Measurements from ENCODE around the gene IMMT.

The IMMT gene

DNA sequence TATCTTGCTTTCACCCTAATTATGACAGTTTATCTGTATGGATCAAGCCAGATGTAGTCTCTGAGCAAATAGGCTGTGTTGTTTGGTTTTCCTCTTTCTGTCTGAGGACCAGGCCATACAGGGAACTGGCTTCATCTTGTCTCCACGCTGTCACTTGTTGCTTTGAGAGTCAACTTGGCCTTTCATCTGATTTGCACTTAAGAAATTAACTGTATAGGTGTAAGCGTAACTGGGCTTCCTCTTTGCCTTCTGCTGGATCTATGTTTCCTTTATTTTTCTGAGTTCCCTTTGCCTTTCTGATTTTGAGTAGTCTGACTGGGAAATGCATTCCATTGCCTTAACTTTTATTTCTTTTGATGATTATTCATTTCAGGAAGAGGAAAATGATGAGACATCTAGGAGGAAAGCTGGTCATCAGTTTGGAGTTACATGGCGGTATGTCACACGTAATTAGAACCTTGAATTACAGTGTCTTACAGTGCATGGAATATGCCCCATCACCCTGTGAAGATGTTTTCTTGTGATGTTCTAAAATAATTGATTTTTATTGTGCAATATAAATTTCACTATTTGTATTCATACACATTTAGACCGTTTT, 71.8 kb downstream of the IMMT start:
- no peak for DNase-seq (ENCODE audit: low read depth)
- no peak overlapping the region for H3K4me3 ChIP-seq (ENCODE audit: low read depth, low read length)
- TF ChIP-seq POLR2A (IDR thresholded peaks at IDR 0.05; ENCODE audit: extremely low read depth, insufficient read length), result no peak
- TF ChIP-seq, protein P1, sequence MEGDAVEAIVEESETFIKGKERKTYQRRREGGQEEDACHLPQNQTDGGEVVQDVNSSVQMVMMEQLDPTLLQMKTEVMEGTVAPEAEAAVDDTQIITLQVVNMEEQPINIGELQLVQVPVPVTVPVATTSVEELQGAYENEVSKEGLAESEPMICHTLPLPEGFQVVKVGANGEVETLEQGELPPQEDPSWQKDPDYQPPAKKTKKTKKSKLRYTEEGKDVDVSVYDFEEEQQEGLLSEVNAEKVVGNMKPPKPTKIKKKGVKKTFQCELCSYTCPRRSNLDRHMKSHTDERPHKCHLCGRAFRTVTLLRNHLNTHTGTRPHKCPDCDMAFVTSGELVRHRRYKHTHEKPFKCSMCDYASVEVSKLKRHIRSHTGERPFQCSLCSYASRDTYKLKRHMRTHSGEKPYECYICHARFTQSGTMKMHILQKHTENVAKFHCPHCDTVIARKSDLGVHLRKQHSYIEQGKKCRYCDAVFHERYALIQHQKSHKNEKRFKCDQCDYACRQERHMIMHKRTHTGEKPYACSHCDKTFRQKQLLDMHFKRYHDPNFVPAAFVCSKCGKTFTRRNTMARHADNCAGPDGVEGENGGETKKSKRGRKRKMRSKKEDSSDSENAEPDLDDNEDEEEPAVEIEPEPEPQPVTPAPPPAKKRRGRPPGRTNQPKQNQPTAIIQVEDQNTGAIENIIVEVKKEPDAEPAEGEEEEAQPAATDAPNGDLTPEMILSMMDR (IDR thresholded peaks at IDR 0.05; ENCODE audit: low read depth, low read length), result no peak
- TF ChIP-seq MYC (IDR thresholded peaks at IDR 0.05; ENCODE audit: low read depth, low read length), result no peak
- TF ChIP-seq, protein P2, sequence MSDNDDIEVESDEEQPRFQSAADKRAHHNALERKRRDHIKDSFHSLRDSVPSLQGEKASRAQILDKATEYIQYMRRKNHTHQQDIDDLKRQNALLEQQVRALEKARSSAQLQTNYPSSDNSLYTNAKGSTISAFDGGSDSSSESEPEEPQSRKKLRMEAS (IDR thresholded peaks at IDR 0.05; ENCODE audit: low read depth, low read length), result no peak

DNA sequence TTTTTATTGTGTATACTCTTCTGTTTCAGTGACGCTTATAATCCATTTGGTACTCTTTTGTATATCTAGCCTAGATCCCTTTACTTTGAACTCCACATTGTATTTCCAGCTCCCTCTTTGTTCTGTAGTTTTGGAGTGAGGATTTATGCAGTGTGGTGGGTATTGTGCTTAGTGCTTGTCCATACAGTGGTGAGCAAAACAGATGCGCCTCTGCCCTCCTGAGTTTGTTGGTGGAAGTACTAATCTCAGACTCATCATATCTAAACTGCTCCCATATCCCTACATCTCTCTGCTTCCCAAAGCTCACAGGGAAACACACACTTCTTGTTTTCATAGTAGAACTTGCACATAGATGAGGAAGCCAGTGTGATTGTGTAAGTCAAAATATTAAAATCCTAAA, 77.1 kb downstream of the IMMT start:
- no peak for DNase-seq (ENCODE audit: low read depth)
- H3K4me3 ChIP-seq (ENCODE audit: low read depth, low read length), result no peak overlapping the region
- TF ChIP-seq POLR2A (IDR thresholded peaks at IDR 0.05; ENCODE audit: extremely low read depth, insufficient read length), result no peak
- TF ChIP-seq MYC (IDR thresholded peaks at IDR 0.05; ENCODE audit: low read depth, low read length), result no peak
- TF ChIP-seq, protein P1 (IDR thresholded peaks at IDR 0.05; ENCODE audit: low read depth, low read length), result no peak
- TF ChIP-seq, protein P2 (IDR thresholded peaks at IDR 0.05; ENCODE audit: low read depth, low read length), result no peak

DNA sequence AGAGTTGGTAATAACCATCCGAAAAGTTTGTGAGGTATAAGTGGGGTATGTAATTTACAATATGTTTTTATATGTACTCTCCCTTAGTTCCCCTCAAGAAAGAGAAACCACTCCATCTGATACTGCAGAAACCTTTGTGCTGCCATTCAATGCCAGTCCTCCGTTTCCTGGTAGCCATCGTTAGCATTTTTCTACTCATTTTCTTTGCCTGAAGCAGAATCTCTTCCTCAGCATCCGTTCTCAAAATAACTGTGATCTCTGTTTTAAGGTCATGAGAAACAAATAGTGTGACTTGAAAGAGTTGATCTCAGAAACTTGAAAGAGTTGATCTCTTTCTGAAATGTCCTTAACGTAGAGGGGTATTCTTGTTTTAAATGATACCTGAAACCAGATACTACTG, 88.2 kb downstream of the IMMT start:
- H3K4me3 ChIP-seq (ENCODE audit: low read depth, low read length), result peak overlapping the region; percentile 86
- TF ChIP-seq, protein P2 (IDR thresholded peaks at IDR 0.05; ENCODE audit: low read depth, low read length), result no peak
- no peak for TF ChIP-seq MYC (IDR thresholded peaks at IDR 0.05; ENCODE audit: low read depth, low read length)
- TF ChIP-seq, protein P1 (IDR thresholded peaks at IDR 0.05; ENCODE audit: low read depth, low read length), result no peak
- TF ChIP-seq POLR2A (IDR thresholded peaks at IDR 0.05; ENCODE audit: extremely low read depth, insufficient read length), result no peak
- DNase-seq (ENCODE audit: low read depth), result peak; percentile 15

DNA sequence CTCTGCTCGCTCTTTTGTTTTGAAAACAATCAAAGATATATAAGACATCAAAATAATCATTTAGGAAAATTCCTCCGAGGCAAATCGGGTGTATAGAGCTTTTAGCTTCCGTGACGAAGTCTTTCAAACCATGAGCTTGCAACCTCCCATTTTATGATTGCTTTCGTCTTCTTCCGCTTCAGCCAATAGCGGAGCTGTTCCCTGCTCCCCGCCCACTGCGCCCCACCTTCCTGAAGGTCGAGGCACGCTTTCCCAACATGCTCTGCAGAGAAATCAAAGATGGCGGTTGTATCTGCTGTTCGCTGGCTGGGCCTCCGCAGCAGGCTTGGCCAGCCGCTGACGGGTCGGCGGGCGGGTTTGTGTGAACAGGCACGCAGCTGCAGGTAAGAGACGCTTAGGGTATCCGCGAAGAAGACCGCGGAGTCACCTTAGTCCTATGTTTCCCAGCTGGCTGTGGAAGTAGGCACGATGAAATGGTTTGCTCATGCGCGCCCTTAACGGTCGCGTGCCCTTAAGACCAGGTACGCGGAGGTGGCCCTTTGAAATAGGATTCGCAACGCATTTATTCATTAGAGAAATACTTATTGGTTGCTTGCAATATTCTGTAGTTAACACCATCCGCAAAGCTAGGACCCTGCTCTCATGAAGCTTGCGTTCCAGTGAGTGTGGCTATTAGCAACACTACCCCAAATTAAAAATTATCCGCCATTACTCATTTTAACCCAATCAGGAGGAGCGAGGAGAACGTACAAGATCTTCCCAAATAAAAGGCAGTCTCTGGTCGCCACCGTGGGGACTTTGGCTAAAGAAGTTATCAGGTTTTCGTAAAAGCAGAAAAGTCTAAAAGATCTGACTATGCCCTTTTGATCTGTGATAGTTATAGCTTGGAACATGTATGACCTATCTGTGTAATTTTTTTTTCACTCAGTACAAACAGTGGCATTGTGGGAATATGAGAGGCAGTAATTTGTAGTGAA, 89.0 kb downstream of the IMMT start, which contains the start of gene PTCD3:
TSS of gene PTCD3 (plus strand) at position 267 of the 977 bp plus-strand sequence. CDS start at position 280, 13 bp downstream.
- peak; percentile 98 for DNase-seq (ENCODE audit: low read depth)
- TF ChIP-seq, protein P2 (IDR thresholded peaks at IDR 0.05; ENCODE audit: low read depth, low read length), result peak; percentile 95
- TF ChIP-seq, protein P1 (IDR thresholded peaks at IDR 0.05; ENCODE audit: low read depth, low read length), result no peak
- TF ChIP-seq MYC (IDR thresholded peaks at IDR 0.05; ENCODE audit: low read depth, low read length) (peak; percentile 97), POLR2A (IDR thresholded peaks at IDR 0.05; ENCODE audit: extremely low read depth, insufficient read length) (peak; percentile 94)
- H3K4me3 ChIP-seq (ENCODE audit: low read depth, low read length), result peak within 1 kb of the TSS; percentile 86

DNA sequence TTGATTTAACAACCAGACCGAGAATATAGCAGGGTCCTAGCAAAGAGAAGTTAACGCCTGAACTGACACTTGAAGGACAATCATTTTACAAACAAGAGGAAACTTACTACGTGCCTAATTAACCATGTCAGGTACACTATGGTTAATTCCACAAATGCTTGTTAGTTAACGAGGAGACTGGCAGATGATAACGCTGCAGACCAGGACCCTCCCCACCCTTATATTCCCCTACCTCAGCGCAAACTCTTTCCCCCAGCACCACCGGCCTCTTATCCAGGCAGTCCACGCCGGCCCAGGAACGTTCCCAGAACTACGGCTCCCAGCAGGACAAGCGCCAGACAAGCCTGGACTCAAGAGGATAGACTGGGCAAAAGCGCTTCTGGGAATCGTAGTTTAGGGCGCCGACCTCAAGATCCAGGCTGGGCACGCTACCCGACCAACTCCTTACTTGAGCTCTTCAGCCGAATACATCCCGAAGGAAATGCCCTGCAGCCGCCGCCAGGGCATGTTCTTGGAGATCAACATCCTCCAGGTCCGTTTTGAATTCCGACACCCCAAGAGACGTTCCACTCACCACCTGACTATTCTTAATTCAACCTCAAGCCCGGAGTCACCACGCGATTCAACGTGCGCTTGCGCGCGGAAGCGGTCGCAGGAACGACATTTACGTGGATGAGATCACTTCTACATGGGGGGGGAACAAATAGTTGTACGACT, 89.9 kb downstream of the IMMT start, which contains the start of gene POLR1A:
TSS of gene POLR1A (minus strand) at position 635 of the 717 bp plus-strand sequence. CDS start at position 525, 110 bp downstream.
- TF ChIP-seq MYC (IDR thresholded peaks at IDR 0.05; ENCODE audit: low read depth, low read length) (peak; percentile 82; the same call in 1 of the 2 replicates), POLR2A (IDR thresholded peaks at IDR 0.05; ENCODE audit: extremely low read depth, insufficient read length) (no peak)
- TF ChIP-seq, protein P2 (IDR thresholded peaks at IDR 0.05; ENCODE audit: low read depth, low read length), result peak; percentile 71
- peak; percentile 96 for DNase-seq (ENCODE audit: low read depth)

More for the DNA sequence above, 89.9 kb downstream of the IMMT start, which contains the start of gene POLR1A:
- peak within 1 kb of the TSS; percentile 86 for H3K4me3 ChIP-seq (ENCODE audit: low read depth, low read length)

All from NB4 (cell line).